Measurements from ENCODE around the gene TMEM239. TPM values are rescaled to one million over a fixed set of nuclear protein-coding genes. Genes with fewer than 3 reads are reported as not detected.

TMEM239 gene
- polyA plus RNA-seq, 1 experiment, result not detected

GRCh38 chr20:2847802-2848201, 31.6 kb downstream of the TMEM239 start:
- no peak for DNase-seq (ENCODE audit: low read depth, low spot score)
- ChIA-PET POLR2A (no interaction called here), CTCF (no interaction called here)
- Histone ChIP-seq H3K27ac (ENCODE audit: low read depth, low read length) (no peak overlapping the region), H3K9me3 (ENCODE audit: control insufficient read depth, insufficient read depth, low read length) (no peaks in the 10 kb centered on the region), H3K27me3 (ENCODE audit: control insufficient read depth, insufficient read depth, low read length) (no peaks in the 10 kb centered on the region), H3K4me3 (ENCODE audit: low read depth, low read length) (no peak overlapping the region)
- TF ChIP-seq, protein P1, sequence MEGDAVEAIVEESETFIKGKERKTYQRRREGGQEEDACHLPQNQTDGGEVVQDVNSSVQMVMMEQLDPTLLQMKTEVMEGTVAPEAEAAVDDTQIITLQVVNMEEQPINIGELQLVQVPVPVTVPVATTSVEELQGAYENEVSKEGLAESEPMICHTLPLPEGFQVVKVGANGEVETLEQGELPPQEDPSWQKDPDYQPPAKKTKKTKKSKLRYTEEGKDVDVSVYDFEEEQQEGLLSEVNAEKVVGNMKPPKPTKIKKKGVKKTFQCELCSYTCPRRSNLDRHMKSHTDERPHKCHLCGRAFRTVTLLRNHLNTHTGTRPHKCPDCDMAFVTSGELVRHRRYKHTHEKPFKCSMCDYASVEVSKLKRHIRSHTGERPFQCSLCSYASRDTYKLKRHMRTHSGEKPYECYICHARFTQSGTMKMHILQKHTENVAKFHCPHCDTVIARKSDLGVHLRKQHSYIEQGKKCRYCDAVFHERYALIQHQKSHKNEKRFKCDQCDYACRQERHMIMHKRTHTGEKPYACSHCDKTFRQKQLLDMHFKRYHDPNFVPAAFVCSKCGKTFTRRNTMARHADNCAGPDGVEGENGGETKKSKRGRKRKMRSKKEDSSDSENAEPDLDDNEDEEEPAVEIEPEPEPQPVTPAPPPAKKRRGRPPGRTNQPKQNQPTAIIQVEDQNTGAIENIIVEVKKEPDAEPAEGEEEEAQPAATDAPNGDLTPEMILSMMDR (IDR thresholded peaks at IDR 0.05; ENCODE audit: low read depth, low read length), result no peak

- Histone ChIP-seq H3K27me3 (ENCODE audit: control insufficient read depth, insufficient read depth, low read length) (no peaks in the 10 kb centered on the region), H3K4me3 (ENCODE audit: low read depth, low read length) (no peak overlapping the region), H3K27ac (ENCODE audit: low read depth, low read length) (no peak overlapping the region), H3K9me3 (ENCODE audit: control insufficient read depth, insufficient read depth, low read length) (no peaks in the 10 kb centered on the region)
- ChIA-PET POLR2A (no interaction called here), CTCF (interaction anchor here (0.9 to 1.8 kb wide), 4 partner anchors 9 to 96 kb away, joined by 3 to 11 read pairs (median 4); no protein-coding TSS in a partner anchor)
- TF ChIP-seq, protein P1 (IDR thresholded peaks at IDR 0.05; ENCODE audit: low read depth, low read length), result no peak
- DNase-seq (ENCODE audit: low read depth, low spot score), result no peak
Measured at GRCh38 chr20:2849529-2849928, 33.4 kb downstream of the TMEM239 start.

GRCh38 chr20:2851086-2851485, 34.9 kb downstream of the TMEM239 start:
- ChIA-PET POLR2A (no interaction called here), CTCF (interaction anchor here (0.7 to 2.9 kb wide), 12 partner anchors 8 to 163 kb away, joined by 3 to 40 read pairs (median 6); partner anchors contain the start of genes PCED1A and VPS16)
- Histone ChIP-seq H3K27me3 (ENCODE audit: control insufficient read depth, insufficient read depth, low read length) (no peaks in the 10 kb centered on the region), H3K9me3 (ENCODE audit: control insufficient read depth, insufficient read depth, low read length) (no peaks in the 10 kb centered on the region), H3K4me3 (ENCODE audit: low read depth, low read length) (no peak overlapping the region), H3K27ac (ENCODE audit: low read depth, low read length) (no peak overlapping the region)
- TF ChIP-seq, protein P1 (IDR thresholded peaks at IDR 0.05; ENCODE audit: low read depth, low read length), result no peak
- no peak for DNase-seq (ENCODE audit: low read depth, low spot score)

DNA sequence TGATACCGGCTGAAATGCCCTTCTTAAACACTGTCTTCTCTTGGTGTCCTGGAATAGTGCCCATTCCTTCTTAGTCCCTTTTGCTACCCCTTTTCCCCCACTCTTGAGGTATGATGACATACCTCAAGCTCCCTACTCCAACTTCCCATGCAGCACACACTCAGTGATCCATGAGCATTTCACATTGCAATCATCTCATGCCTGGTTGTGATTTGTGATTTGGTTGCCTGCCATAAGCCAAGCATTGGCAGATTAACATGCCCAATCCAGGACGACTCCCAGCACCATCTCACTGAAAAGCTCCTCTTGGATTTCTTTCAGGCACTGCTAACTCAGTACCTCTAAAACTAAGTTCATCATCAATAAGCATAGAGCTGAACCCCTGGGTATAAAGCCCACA, 42.4 kb downstream of the TMEM239 start:
- POLR2A ChIA-PET, result no interaction called here
- no peaks in the 10 kb centered on the region for H3K9me3 ChIP-seq (ENCODE audit: control insufficient read depth, insufficient read depth, low read length)
- H3K27ac ChIP-seq (ENCODE audit: low read depth, low read length), result no peak overlapping the region
- H3K4me3 ChIP-seq (ENCODE audit: low read depth, low read length), result no peak overlapping the region
- DNase-seq (ENCODE audit: low read depth, low spot score), result no peak
- no peaks in the 10 kb centered on the region for H3K27me3 ChIP-seq (ENCODE audit: control insufficient read depth, insufficient read depth, low read length)
- CTCF ChIA-PET, result interaction anchor here (1.7 kb wide), 1 partner anchor 8 kb away, joined by 4 read pairs; no protein-coding TSS in a partner anchor
- TF ChIP-seq, protein P1 (IDR thresholded peaks at IDR 0.05; ENCODE audit: low read depth, low read length), result no peak

GRCh38 chr20:2859330-2860121, 43.4 kb downstream of the TMEM239 start:
- DNase-seq (ENCODE audit: low read depth, low spot score), result no peak
- Histone ChIP-seq H3K27me3 (ENCODE audit: control insufficient read depth, insufficient read depth, low read length) (no peaks in the 10 kb centered on the region), H3K4me3 (ENCODE audit: low read depth, low read length) (no peak overlapping the region), H3K27ac (ENCODE audit: low read depth, low read length) (no peak overlapping the region), H3K9me3 (ENCODE audit: control insufficient read depth, insufficient read depth, low read length) (no peaks in the 10 kb centered on the region)
- ChIA-PET POLR2A (no interaction called here), CTCF (interaction anchor here (0.6 to 1.7 kb wide), 3 partner anchors 8 to 173 kb away, joined by 3 to 4 read pairs (median 3); no protein-coding TSS in a partner anchor)
- TF ChIP-seq, protein P1 (IDR thresholded peaks at IDR 0.05; ENCODE audit: low read depth, low read length), result no peak
